GM18498 (cell line): ENCODE measurements around the gene ADAMTS17.

Experiments
- ATAC-seq: cut with Tn5 transposase; IDR thresholded peaks from one replicate; pipeline ENCODE4 v1.9.1; 2021; ENCODE audit warnings: mild to moderate bottlenecking, moderate library complexity; ENCODE audit not compliant: unreplicated experiment

The ADAMTS17 gene

DNA sequence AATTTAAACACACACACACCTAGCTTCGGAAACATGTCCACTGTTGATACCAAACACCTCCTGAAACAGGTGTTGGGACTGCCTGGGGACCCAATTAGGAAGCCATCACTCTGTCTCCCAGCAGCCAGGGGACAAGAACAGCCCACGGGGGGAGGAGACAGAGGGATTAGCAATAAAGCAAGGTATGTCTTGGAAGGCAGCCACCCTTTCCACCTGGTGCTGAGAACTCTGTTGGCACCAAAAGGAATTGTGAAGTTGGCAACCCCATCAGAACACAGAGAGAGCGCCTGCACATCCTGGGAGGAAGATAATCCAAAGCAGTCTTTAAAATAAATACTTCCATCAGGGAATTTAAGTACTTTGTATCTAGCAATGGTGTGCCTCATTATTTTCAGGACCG is 111.0 kb downstream of the ADAMTS17 start:
- no peak for ATAC-seq

DNA sequence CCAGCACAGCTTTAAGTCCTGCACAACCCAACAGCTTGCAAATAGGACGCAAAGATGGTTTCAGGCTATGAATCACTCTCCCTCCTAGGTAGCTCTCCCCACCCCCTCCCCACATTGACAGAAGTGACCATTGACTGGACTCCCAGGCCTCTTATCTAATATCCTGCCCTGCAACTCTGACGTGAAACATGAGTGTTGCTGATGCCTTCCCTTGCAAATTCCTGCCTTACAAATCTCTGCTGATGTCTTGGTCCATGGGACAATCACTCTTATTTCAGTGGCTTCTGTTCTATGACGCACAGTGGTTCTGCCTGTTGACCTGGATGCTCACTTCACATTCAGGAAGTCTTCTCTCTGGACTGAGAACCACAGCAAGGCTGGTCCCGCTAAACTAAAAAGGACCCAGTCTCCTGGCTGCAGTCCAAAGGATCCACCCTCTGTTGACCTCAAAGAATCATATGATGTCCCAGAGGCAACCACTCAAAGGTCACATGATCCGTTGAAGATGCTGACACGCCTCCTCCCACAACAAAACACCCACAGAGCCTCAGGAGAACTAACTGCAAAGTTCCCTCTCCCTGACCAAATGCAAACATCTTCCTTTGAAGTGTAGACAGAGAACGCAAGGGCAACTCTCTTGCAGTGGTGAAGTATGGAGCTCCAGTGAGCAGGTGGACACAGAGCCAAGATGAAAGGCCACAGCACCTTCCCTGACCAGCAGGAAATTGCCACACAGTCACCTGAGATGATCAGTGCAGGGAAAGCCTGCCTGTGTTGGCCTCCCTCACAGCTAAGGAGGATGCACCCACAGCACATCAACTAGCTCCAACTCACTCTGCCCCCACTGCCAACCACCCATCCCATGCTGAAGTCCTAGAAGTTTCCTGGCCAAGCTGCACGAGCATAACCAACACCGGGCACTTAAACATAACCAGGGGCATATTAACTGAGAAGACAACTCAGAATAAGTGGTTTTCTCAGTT is 112.3 kb downstream of the ADAMTS17 start:
- no peak for ATAC-seq

DNA sequence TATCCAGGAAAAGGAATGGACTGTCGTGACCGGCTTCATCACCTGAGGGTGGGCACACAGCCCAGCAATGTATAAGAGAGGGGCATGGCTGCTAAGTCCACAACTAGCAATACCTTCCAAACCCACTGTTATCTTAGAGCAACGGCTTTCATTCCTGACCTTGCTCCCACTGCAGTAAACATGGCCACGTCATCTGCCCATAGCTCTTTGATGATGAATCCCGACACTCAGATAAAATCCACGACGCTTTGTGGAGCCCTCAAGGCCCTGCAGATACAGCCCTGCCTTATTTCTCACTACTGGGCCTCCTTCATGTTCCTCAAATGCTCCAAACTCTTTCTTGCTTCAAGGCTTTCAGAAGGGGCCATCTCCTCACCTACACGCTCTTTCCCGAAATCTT is 114.0 kb downstream of the ADAMTS17 start:
- no peak for ATAC-seq

DNA sequence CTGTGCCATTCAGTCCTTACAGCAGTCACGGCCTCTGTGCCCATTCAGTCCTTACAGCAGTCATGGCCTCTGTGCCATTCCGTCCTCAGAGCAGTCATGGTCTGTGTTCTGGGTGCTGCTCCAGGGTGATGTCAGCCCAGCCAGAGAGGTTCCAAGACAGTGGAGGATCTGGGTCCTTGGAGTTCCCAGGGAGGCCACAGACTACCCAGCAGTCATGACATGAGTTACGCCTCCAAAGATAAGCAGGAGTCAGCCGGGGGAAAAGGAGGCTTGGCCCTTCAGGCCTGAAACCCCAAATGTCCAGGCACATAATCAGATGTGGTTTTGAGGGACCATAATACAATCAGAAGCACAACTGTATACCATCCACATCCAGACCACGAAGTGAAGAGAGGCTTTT is 115.7 kb downstream of the ADAMTS17 start:
- no peak for ATAC-seq

DNA sequence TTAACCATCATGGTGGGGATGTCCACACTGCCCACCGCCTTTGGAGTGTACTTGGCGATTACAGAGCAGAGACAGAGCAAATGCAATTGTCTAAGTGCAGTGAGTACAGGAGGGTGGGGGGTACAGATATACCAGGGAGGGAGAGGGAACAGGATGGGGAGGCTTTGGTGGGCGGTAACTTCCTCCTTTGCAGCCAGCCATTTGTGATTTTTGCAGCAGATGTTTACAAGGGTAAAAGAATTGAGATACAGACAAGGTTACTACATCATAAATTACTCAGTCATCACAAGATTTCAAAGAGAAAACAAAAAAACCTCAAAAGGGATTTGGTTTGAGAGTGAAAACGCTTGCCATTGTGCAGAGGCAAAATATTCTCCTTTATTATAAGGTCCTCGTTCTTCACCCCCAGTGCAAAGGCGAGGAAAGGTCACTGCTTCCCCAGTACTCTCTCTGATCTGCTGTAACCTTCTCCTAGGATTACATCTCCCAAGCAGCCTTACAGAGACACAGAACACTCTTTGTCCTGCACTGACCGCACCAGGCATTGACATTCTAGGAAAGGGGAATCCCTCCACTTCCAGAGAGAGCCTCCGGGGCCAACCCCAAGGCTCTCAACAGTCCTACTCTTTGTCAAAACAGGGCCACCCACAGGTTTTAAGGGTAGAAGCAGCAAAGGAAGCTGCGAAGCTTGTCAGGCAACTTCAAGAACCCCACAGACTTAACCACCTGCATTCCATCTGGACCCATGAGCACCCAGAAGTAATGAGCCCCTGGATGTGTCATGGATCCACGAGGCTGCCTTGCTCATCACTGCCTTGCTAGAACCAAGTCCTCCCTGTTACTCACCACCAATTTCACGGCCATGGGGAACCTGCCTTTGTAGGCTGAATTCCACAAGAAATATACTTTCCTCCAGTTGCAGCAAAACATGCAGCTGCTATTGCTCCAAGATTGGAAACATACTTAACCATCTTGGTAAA is 117.3 kb downstream of the ADAMTS17 start:
- no peak for ATAC-seq

DNA sequence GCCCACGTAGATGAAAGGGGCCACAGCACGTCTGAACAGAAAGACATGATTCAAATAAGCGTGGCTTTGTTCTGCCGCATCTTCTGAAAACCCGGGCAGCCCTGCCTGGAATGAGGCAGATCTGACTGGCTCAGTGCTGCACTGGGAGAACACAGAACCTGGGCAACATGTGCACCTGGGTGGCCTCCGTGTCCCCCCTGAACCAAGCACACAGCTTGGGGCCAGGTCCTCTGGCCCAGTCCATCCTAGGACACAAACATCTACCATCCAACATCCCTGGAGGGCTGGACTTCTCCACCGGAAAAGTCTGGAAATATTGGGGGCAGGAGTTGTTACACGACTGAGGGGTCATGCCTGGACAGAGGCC is 119.4 kb downstream of the ADAMTS17 start:
- no peak for ATAC-seq

DNA sequence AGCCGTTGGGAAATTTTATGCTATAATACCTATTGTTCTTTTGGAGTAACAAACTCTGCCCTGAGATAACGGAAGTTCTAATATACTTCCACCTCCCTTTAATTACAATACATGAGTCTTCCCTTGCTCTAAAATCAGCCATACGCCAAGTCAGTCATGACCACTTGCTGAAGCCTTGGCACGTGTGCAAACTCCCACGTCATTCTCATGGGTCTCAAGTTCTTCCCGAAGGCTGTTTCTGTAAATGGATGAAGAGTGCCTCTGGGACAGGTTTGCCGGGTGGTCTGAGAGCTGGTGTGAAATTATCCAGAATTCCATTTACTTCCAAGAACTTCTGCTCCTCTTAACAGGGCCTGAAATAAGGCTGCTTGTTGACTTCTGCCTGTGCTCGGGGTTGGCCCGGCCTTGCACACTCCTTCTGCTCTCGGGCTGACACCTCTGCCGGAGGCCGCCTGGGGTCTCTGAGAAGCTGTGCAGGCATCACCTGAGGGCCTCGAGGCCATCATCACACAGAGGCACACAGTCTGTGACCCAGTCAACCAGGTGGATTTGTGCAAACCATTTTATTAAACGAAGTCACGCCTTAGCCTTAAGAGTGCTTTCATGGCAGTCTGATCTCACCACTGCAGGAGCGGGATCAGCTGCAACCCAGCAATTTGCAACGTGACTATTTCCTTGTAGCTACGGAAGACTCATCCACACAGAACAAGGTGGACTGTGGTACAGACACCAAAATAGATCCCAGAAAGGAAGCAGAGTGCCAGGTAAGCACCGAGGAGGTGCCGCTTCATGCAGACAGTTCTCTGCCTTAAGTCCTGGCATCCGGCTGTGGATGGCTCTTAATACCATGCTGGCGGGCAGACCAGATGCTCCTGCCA is 120.1 kb downstream of the ADAMTS17 start:
- no peak for ATAC-seq

DNA sequence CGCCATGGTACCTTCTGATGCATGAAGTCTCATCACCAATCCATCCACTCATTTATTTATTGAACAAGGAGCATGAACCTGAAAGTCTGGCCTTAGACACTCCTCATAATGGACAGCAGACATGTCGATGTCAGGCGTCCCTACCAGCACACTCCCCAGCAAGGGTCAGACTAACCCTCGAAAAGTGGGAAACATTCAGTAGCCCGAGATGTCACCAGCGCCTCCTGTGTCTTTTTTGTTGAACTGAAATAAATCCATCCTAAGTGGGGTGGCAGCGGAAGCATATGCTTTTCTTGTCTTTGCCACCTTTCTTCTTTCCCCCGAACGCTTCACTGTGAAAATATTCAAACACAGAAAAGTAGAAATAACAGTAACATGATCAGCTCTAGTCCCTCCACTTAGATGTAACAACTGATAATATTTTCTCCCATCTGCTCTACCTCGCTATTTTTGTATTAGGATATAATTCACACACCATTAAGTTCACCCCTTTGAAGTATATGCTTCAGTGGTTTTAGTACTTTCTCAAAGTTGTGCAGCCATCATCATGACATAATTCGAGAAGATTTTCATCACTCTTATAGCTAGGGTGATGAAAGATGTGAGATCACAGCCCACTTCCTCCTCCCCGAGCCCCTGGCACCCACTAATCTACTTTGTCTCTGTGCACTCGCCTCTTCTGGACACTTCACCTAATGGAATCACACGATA is 121.6 kb downstream of the ADAMTS17 start:
- ATAC-seq, result no peak

DNA sequence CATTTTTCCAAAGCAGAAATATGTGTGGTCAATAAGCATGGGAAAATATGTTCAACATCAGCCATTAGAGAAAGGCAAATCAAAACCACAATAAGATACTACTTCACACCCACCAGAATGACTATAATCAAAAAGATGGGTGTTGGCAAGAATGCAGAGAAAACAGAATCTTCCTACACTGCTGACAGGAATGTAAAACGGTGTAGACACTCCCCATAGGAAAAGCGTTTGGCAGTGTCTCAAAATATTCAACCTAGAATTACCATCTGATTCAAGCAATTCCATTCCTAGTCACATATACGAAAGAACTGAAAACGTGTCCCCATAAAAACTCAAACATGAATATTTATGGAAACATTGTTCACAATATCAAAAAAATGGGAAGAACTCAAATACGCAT is 123.3 kb downstream of the ADAMTS17 start:
- no peak for ATAC-seq

DNA sequence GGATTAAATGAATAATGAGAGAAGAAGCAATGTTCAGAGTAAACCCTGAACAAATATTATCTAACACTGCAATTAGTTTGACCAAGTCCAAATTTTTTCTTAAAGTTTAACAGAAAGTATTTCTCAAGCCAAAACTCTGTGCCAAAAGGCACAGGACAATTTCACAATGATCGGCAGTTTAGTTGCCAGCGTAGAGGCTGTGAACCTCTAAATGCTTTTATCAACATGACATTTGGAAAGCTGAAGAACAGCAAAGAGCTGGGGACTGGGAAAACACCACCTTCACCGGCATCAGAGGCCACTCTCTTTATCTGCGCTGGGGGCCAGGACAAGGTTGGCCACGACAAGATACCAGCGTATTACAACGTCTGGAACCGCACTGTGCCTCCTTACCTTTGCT is 125.6 kb downstream of the ADAMTS17 start:
- no peak for ATAC-seq

DNA sequence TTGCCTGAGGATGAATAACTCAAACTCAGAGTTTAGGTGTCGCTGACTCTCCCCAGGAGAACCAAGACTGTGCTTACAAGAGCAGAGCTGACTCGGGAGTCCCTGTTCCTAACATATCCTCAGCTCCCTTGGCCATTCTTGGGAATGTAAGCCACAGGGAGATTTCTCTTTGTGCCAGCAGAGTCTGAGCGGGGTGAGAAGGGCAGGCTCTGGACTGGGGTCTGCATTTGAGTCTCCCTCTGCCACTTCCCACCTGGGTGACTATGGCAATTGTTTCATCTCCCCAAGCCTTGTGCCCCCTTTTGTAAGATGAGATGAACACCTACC is 126.0 kb downstream of the ADAMTS17 start:
- no peak for ATAC-seq

DNA sequence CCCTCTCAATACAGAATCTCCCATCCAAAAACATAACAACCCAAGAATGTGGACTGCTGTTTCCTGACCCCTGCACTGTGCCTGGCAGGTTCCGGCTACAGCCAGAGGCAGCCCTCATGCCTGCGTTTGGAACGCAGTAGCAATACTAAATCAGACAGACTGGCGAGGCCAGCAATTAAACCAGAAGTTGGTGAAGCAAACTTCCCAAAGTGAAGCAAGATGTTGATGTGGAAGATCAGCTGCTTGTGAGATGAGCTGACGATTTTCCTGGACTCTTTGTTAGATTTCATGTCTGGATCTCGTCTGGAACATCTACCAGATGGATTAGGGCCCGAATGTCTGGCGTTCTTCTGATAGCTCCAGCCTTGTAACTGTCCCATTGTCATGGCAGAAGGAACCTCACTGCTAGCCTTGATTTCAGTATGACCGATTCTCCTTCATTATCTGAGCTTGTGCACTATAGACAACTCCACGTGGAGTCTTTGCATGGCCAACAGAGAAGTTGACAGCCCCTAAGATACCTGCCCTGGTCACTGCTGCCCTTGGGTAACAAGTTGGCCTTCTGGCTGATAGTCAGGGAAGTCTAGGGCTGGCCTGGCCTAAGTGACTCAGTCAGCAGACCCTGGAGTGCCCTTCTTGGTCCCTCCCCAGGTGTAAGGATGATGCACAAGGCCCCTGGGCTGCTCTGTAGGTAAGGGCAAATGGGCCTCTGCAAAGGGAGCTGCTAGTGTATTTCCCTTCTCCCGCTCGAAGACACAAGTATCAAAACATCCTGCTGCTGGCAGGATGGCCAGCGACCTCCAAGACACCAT is 126.5 kb downstream of the ADAMTS17 start:
- no peak for ATAC-seq

DNA sequence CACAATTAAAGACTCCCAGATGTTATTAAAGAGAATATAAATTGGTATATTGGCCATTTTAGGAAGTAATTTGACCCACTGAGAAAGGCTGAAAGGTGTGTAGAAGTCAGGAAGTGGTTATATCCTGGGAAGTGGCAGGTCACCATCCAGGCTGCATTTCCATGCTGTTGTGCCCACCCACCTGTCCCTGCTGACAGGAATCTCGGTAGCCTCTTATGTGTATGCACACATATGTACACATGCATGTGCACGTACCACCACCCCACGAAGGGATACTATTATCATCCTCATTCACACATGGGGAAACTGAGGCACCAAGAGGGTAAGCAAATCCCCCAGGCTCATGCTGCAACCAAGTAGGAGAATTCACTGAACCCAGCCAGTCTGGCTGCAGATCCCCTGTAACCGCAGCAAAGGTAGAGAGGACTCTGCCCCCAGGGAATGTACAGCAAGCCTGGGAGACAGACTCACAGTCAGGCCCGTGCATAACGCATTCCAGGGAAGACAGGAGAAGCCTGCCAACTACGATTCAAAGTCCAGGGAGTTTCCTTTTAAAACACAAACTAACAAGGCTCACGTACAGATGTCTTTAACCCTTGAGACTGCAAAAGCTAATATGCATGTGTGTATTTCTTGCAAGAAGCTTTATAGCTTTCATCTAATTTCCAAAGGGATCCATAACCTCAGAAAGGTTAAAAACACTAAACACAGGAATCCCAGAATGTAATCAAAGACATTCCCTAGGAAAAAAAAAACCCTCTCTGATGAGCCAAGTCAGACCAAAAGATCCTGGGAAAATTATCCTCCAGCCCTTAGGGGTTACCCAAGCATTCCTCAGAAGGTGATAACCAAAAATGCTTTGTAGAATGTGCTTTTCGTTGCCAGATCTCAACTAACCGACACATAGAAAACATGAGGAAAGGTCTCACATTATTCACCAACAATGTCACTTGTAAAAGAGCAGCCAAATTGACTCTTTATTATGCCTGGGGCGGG is 129.6 kb downstream of the ADAMTS17 start:
- no peak for ATAC-seq

DNA sequence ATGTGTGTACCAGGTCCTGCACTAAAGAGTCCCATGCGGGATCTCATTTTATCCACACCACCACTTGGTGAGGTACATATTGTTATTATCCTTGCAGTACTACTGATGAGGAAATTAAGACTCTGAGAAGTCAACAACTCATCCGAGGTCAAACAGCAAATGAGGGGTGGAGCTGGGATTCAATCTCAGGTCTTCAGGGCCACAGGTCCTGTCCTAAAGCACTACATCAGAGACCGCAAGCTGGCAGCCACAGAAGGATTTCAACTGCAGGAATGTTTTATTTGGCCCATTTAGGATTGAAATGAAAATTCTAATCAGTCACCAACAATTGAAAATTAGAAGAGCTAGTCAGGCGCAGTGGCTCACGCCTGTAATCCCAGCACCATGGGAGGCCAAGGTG is 131.4 kb downstream of the ADAMTS17 start:
- no peak for ATAC-seq

DNA sequence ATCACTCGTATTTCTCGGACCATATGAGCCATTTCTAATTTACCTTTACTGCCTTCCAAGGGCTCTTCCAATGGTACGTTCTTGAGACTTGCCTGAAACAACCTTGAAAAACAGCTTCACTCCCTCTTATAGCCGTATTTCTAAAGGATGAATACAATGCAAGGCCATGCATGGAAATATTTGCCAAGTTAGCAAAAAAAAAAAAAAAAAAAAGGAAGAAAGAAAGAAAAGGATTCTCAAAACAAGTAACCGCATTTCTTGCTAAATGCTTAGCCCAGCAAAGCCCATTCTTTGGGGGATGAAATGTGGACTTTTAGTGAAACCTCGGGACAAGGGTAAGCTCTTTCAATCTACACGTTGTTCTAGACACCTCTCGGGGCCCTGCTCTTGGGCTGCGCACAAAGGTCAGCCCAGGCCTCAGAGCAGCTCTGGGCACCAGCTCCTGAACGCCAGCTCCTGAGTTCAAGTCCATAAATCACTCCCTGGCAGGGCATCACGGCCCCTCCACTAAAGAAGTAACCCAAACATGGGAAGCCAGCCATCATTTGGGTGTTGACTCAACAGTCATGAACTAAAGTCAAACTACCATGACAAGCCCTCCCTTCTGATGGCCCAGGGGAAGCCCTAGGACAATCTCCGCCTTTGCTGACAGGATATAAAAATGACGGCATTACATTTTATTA is 132.7 kb downstream of the ADAMTS17 start:
- ATAC-seq, result no peak

DNA sequence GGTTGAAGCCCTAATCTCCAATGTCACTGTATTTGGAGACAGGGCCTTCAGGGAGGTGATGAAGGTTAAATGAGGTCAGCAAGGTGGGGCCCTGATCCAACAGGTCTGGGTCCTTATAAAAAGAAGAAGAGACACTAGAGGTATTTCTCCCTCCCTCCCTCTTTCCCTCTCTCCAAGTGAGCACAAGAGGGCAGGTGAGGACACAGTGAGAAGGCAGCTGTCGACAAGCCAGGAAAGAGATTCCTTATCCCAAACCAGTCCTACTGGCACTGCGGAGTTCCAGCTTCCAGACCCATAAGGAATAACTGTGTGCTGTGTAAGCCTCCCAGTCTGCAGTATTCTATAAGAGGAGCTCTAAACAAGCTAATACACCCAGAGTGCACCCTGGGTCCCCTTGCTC is 134.7 kb downstream of the ADAMTS17 start:
- no peak for ATAC-seq

DNA sequence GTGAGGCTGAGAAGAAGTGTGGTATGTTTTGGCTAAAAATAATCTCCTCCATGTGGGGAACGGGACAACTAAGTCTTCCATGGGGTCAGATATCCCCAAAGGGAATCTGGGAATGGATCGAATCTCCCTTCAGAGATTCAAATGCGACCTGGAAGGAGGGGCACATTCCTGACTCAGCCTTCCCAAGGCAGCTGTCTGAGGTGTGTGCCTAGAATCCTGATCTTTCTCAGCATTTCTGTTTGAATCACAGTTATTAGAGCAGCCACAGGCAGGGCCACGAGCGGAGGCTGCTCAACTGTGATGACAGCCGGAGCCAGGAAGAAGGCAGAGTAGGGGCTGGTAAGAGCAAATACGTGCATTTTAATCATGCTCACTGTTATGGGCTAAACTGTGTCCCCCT is 135.1 kb downstream of the ADAMTS17 start:
- no peak for ATAC-seq
